GM12878 (cell line): Measurements from ENCODE around the gene MAST4. TPM values are rescaled to one million over a fixed set of nuclear protein-coding genes. Genes with fewer than 3 reads are reported as not detected.

ENCODE experiments used
- BCL3 ChIP-seq: IDR thresholded peaks from 2 replicates; pipeline ENCODE4 v1.6.1; 2011; ENCODE audit warnings: borderline replicate concordance, low read depth, mild to moderate bottlenecking, moderate library complexity, low read length; ENCODE audit not compliant: insufficient read depth, poor library complexity, severe bottlenecking
- BCLAF1 ChIP-seq: fragments of 450-650 bp; IDR thresholded peaks from 2 replicates; pipeline ENCODE4 v1.6.1; 2017; ENCODE audit warnings: antibody characterized with exemption, mild to moderate bottlenecking, moderate library complexity
- BRCA1 ChIP-seq: IDR thresholded peaks from 2 replicates; pipeline ENCODE4 v1.6.1; 2011; ENCODE audit warnings: low read depth, low read length, improper control_type of control experiment
- CEBPZ ChIP-seq: fragments of 150-350 bp; IDR thresholded peaks from 2 replicates; pipeline ENCODE4 v1.6.1; 2016; ENCODE audit warnings: low read depth, low read length
- EED ChIP-seq: sonication (generic); IDR thresholded peaks from 2 replicates; pipeline ENCODE4 v1.6.1; 2016; ENCODE audit warnings: antibody characterized with exemption, low read depth
- EP300 ChIP-seq, 2 experiments: fragments of 150-350 bp in 1 of 2; IDR thresholded peaks; 2 replicates each; pipeline ENCODE4 v1.6.1; 2011 to 2012; ENCODE audit warnings: low read depth in 2 of 2, low read length in 2 of 2, borderline replicate concordance in 1 of 2, improper control_type of control experiment in 1 of 2, inconsistent platforms in 1 of 2; ENCODE audit not compliant: control insufficient read depth in 1 of 2
- ETV6 ChIP-seq, 2 experiments: fragments of 450-650 bp in 1 of 2; IDR thresholded peaks in 1 of 2; conservative IDR thresholded peaks in 1 of 2; 2 replicates each; pipeline ENCODE4 v1.6.1; 2014; ENCODE audit warnings: antibody characterized with exemption in 1 of 2, borderline replicate concordance in 1 of 2, low read depth in 1 of 2, mild to moderate bottlenecking in 1 of 2, moderate library complexity in 1 of 2
- GATAD2B ChIP-seq: fragments of 450-650 bp; conservative IDR thresholded peaks from 2 replicates; pipeline ENCODE4 v1.6.1; 2017; ENCODE audit warnings: low read depth, mild to moderate bottlenecking, moderate library complexity
- HDAC2 ChIP-seq: fragments of 200-600 bp; sonication (generic); IDR thresholded peaks from 2 replicates; pipeline ENCODE4 v1.6.1; 2017
- SRF ChIP-seq, 2 experiments: IDR thresholded peaks; 2 replicates each; pipeline ENCODE4 v1.6.1; 2011; ENCODE audit warnings: low read depth in 2 of 2, low read length in 2 of 2, mild to moderate bottlenecking in 1 of 2, moderate library complexity in 1 of 2
- ZBTB11 ChIP-seq: fragments of 450-650 bp; formaldehyde crosslinking; IDR thresholded peaks from 2 replicates; pipeline ENCODE4 v1.5.0; 2022; ENCODE audit warnings: mild to moderate bottlenecking, missing genetic modification characterization
- ZBTB40 ChIP-seq: fragments of 450-650 bp; IDR thresholded peaks from 2 replicates; pipeline ENCODE4 v1.6.1; 2016; ENCODE audit warnings: mild to moderate bottlenecking, moderate library complexity, borderline replicate concordance
- polyA plus RNA-seq, 11 experiments: library from polyadenylated mRNA; depleted of rRNA in 4 of 11; unstranded in 6 of 11; stranded (reverse) in 5 of 11; fragments of >200 nt; fragmentation: Nextera tagmentation in 4 of 11; fragmentation: Illumina TruSeq in 1 of 11; extraction: Ambion mirVana in 4 of 11; extraction: Trizol in 1 of 11; gene quantifications; 1 replicate in 1 of 11; 2 replicates in 10 of 11; pipeline versions ENCODE4 v1.2.1 to v1.2.3, GENCODE V29; 2011 to 2016; ENCODE audit warnings: inconsistent platforms in 2 of 11, missing spikeins in 2 of 11, low read depth in 1 of 11
- total RNA-seq, 4 experiments: library from RNA; depleted of rRNA in 3 of 4; stranded (reverse); fragments of >200 nt in 3 of 4; fragmentation: Illumina TruSeq in 1 of 4; extraction: Trizol in 1 of 4; gene quantifications; 2 replicates each; pipeline versions ENCODE4 v1.2.1 to v1.2.3, GENCODE V29; 2013 to 2021

MAST4 gene
- total and polyA plus RNA-seq, 10 of the 15 experiments (the other 5 are each of a cell fraction or from before 2014, with no cell fraction given) = 0.02 to 1.6 (median 0.29) TPM; not detected in 1

GRCh38 chr5:67028371-67028770 lies 432.2 kb downstream of the MAST4 start (continued):
- TF ChIP-seq ZBTB11 (CRISPR knock-in tag) (no peak), HDAC2 (no peak), BRCA1 (no peak), EED (no peak), SRF (IDR thresholded peaks at IDR 0.05; ENCODE audit: low read depth in 2 of 2, low read length in 2 of 2) (no peak), EP300 (IDR thresholded peaks at IDR 0.05; ENCODE audit: borderline replicate concordance in 1 of 2, control insufficient read depth in 1 of 2, low read depth in 2 of 2, low read length in 2 of 2) (no peak), BCL3 (no peak), GATAD2B (no peak), ZBTB40 (no peak), ETV6 (conservative IDR thresholded peaks at IDR 0.05 in 1 of 2, IDR thresholded peaks at IDR 0.05 in 1 of 2; ENCODE audit: borderline replicate concordance in 1 of 2, low read depth in 1 of 2) (no peak), BCLAF1 (no peak), CEBPZ (no peak)
